ENCODE results near the gene CWC15. TPM values are rescaled to one million over a fixed set of nuclear protein-coding genes. Genes with fewer than 3 reads are reported as not detected.
A peak's percentile ranks its signal among the peaks of the same experiment; 100 is the strongest.

CWC15 gene
- total RNA-seq, 6 experiments from 2014 or later: 54.4 to 84.5 (median 64.5) TPM

- H3K27ac Mint-ChIP-seq: no peak overlapping the region
- H3K4me1 Mint-ChIP-seq (ENCODE audit: low read depth): no peaks in the 10 kb centered on the region
- no peak for DNase-seq
- no peak overlapping the region for H3K4me3 Mint-ChIP-seq
- no peaks in the 10 kb centered on the region for H3K9me3 Mint-ChIP-seq
- H3K36me3 Mint-ChIP-seq (ENCODE audit: low read depth): no peaks in the 10 kb centered on the region
- H3K27me3 Mint-ChIP-seq (ENCODE audit: insufficient read depth): peaks cover 13% of the 10 kb centered on the region; the same call in 1 of the 2 replicates
- TF ChIP-seq CTCF (IDR thresholded peaks at IDR 0.05): no peak
Measured at GRCh38 chr11:95005642-95006041, 32.3 kb upstream of the CWC15 start.

GRCh38 chr11:95003716-95004115 is 30.4 kb upstream of the CWC15 start:
- Mint-ChIP-seq H3K4me1 (ENCODE audit: low read depth) (no peaks in the 10 kb centered on the region), H3K27ac (no peak overlapping the region), H3K27me3 (ENCODE audit: insufficient read depth) (peaks cover 13% of the 10 kb centered on the region; the same call in 1 of the 2 replicates), H3K36me3 (ENCODE audit: low read depth) (no peaks in the 10 kb centered on the region), H3K9me3 (no peaks in the 10 kb centered on the region), H3K4me3 (no peak overlapping the region)
- DNase-seq: no peak
- TF ChIP-seq CTCF (IDR thresholded peaks at IDR 0.05): no peak

- no peaks in the 10 kb centered on the region for H3K36me3 Mint-ChIP-seq (ENCODE audit: low read depth)
- H3K4me3 Mint-ChIP-seq: no peak overlapping the region
- no peak for DNase-seq
- TF ChIP-seq CTCF (IDR thresholded peaks at IDR 0.05): no peak
- H3K9me3 Mint-ChIP-seq: no peaks in the 10 kb centered on the region
- H3K27ac Mint-ChIP-seq: no peak overlapping the region
- H3K4me1 Mint-ChIP-seq (ENCODE audit: low read depth): no peaks in the 10 kb centered on the region
- H3K27me3 Mint-ChIP-seq (ENCODE audit: insufficient read depth): peaks cover 3% of the 10 kb centered on the region; the same call in 1 of the 2 replicates
Measured at GRCh38 chr11:94998285-94998684, 24.9 kb upstream of the CWC15 start.

- H3K36me3 Mint-ChIP-seq (ENCODE audit: low read depth): no peaks in the 10 kb centered on the region
- DNase-seq: no peak
- H3K27ac Mint-ChIP-seq: no peak overlapping the region
- H3K4me1 Mint-ChIP-seq (ENCODE audit: low read depth): no peaks in the 10 kb centered on the region
- no peak overlapping the region for H3K4me3 Mint-ChIP-seq
- H3K27me3 Mint-ChIP-seq (ENCODE audit: insufficient read depth): peaks cover 3% of the 10 kb centered on the region; the same call in 1 of the 2 replicates
- peak; percentile 21; the same call in 1 of the 2 replicates for TF ChIP-seq CTCF (IDR thresholded peaks at IDR 0.05)
- no peaks in the 10 kb centered on the region for H3K9me3 Mint-ChIP-seq
Measured at GRCh38 chr11:94997437-94997836, 24.1 kb upstream of the CWC15 start.

DNA sequence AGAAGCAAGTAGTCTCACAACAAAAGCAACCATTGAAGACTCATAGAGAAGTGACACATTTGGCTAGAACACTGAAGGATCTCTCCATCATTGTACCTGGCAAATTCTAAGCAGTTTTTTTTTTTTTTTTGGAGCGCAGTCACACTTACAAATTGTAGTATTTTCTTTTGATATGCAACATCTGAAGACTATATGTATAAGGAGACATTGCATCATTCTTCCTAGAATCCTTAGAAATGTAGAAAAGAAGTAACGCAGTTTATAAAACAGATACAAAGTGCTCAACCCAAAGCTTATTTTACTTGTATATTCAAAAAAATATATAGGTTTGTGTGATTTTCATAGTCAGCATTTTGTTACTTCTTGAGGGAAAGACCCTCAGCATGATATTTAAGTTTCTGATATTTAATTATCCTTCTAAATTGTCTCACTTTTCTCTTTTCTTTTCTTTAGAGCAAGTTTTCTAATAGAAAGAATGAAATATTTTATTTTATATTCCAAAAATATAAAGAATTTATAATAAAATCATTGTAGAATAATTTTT is 20.1 kb upstream of the CWC15 start:
- no peak for DNase-seq
- Mint-ChIP-seq H3K4me3 (no peak overlapping the region), H3K4me1 (ENCODE audit: low read depth) (no peaks in the 10 kb centered on the region), H3K27ac (no peak overlapping the region), H3K9me3 (no peaks in the 10 kb centered on the region), H3K36me3 (ENCODE audit: low read depth) (no peaks in the 10 kb centered on the region), H3K27me3 (ENCODE audit: insufficient read depth) (peaks cover 7% of the 10 kb centered on the region)
- no peak for TF ChIP-seq CTCF (IDR thresholded peaks at IDR 0.05)
